HG02938 (cell line): ENCODE results near the gene HIVEP2.

Source experiments
- ATAC-seq: cut with Tn5 transposase; IDR thresholded peaks from one replicate; pipeline ENCODE4 v1.9.1; 2021; ENCODE audit warnings: mild to moderate bottlenecking, moderate library complexity; ENCODE audit not compliant: unreplicated experiment

Gene HIVEP2

DNA sequence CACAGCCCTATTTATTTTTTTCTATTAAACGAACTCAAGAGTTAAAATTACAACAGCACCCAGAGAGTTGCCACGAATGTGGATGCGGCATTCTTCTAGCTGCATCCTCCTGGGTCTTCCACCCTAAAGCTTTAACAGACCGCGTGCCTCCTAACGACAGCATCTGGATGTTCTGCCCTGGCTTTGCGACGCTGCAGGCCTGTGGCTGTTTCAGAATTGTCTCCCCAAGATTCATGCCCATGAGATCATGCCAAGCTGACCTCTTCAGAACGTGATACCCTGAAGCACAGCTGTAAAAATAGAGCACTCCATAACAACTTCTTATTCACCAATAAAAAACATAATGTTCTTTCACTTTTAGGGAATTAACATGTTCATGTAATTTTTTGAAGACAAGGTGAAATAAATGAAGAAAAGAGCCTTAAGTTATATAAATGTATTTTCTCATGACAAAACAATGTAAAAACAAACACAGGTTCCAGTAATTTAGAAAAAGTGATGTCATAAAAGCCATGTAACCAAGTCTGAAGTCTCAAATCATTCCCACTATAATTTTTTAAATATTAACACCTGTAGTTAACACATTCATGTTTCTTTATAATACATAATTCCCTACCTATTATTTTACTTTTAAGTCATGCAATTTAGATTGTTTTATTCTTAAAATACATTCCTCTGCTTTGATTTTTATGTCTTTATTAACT lies 26.5 kb downstream of the HIVEP2 start:
- ATAC-seq: no peak

DNA sequence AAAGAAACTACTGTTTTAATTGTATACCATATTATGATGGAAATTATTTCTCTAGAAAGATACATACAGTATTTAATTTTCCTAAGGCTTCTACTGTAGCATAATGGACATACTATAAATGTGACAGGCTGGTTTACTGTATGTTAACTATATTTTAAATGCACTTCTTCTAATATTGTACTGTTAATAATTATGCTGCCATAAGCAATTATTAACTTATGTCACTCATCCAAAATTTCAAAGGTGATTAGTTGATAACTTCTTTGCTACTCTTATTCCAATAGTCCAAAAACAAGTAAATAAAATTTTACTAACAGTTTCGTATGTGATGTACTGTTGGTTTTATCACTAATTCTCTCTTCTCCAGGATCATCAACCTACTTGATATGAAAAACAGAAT lies 28.1 kb downstream of the HIVEP2 start:
- ATAC-seq: no peak

DNA sequence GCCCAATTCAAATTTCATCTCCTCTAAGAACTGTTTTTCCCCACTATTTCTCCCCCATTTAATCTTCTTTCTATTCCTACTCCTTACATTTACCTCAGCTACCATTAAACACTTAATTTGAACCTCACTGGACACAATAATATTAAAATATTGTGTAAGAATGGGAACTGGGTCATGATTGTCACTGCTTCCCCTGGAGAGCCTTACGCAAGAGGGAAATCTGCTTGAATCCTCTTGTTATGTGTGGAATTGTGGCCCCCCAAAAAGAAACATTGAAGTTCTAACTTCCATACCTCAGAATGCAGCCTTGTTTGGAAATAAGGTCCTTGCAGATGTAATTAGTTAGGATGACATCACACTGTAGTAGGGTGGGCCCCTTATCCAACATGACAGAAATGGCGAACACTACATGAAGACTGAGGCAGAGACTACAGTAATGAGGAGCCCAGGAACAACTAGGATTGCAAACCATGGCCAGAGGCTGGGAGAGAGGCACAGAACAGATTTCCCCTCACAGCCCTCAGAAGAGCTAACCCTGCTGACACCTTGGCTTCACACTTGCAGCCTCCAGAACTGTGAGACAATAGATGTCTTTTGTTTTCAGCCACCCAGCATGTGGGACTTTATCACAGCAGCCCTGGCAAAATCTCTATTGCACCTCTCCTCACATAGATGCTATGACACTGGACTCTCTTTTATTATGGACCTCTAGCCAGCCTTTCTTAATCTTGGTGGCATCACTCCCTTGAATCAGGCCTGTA lies 29.9 kb downstream of the HIVEP2 start:
- ATAC-seq: no peak

GRCh38 chr6:142914369-142914768 lies 30.6 kb downstream of the HIVEP2 start:
- no peak for ATAC-seq

GRCh38 chr6:142913511-142914047 lies 31.4 kb downstream of the HIVEP2 start:
- ATAC-seq: peak; percentile 96

- ATAC-seq: peak; percentile 78
These were observed 31.9 kb downstream of the HIVEP2 start for GRCh38 chr6:142913036-142913510.

GRCh38 chr6:142912125-142912524 lies 32.9 kb downstream of the HIVEP2 start:
- no peak for ATAC-seq

DNA sequence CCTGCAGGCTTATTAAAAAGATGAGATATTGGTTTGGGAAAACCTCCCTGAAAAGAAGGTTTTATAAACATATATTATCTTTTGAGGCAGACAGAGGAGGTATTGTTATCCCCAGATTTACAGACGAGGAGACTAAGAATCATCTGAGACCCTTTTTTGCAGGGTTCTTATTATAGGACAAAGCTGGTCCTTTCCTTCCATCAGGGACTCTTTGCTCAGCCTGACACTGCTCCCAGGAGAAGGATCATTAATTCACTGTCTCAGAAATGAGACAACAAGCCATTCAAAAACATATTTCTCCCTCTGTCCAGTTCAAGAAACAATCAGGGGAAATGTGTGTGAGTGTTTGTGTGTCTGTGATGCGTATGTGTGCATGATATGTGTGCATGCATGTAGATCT lies 33.5 kb downstream of the HIVEP2 start:
- ATAC-seq: no peak

GRCh38 chr6:142909686-142910085 lies 35.3 kb downstream of the HIVEP2 start:
- ATAC-seq: no peak

DNA sequence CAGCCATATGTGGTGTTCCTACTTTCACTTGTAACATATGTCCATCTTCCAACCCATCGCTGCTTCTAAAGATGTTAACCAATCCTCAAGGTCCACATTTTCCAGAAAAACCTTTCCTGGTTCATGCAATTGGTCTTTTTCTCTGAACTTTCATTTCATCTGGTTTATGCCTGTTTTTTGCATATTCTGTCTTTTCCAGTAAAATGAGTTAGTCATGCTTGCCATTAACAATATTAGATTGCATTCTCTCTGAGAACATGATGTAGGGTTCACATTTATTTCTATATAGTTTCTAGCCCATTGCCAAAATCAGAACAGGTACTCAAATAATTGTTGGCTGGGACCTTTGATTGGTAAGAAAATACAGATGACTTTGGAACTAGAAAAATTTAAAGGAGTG lies 36.7 kb downstream of the HIVEP2 start:
- no peak for ATAC-seq

DNA sequence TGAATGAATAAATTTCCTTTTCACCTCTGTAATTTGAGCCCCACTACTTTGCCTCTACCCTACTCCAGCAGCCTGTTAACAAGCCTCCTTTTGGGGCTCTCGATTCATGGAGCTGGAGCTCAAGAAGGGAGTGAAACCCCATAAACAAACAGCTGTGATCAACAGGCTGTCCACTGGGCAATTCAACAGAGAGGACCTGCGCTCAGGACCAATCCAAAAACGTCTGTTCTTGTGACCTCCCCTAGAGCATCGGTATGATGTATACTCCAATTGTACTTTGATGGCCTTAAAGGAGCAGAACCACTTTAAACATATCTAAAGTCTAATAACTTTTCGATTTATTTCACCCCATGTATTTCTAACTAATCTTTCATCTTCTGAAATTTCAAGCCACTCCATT lies 37.4 kb downstream of the HIVEP2 start:
- peak; percentile 26 for ATAC-seq

DNA sequence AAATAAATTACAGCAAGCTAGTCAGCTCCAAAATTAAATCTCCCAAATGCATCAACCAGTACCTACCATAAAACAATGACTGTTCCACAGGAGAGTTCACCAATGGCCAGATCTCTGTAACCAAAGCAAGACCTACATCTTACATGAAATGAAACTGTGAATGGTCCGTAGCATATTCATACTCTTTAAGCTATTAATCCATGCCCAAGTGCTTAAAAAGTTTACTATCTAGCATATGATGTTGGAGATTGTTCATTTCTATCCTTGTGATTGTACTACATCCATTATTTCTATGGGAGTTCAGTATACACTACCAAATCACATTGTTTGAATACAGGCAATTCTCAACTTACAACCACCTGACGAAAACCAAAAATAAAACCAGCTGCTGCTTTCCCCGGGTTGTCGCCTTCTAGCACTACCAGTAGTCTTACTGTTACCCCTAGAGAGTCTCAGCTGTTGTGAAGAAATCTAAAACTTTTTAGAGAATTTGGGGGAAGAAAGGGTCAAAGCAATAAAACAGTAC lies 38.0 kb downstream of the HIVEP2 start:
- ATAC-seq: peak; percentile 74

DNA sequence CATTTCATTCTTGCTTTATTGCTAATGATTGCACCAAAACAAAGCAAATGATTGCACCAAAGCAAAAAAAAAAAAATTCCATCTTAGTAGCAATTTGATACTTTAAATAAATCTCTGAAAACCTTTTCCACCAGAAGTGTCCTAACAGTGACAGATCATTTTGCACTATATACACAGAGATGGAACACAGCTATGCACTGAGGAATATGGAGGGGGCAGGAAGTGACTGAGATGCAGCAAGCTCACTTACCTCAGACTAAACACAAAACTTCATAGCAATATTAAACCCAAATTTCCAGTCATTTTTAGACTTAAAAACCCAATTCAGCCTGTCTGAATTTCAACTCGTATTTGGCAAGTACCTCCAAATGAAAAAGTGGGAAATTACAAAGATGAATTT lies 41.2 kb downstream of the HIVEP2 start:
- ATAC-seq: no peak

GRCh38 chr6:142902636-142903053 lies 42.3 kb downstream of the HIVEP2 start:
- peak; percentile 73 for ATAC-seq

- no peak for ATAC-seq
These were observed 43.4 kb downstream of the HIVEP2 start for GRCh38 chr6:142901611-142902010.

DNA sequence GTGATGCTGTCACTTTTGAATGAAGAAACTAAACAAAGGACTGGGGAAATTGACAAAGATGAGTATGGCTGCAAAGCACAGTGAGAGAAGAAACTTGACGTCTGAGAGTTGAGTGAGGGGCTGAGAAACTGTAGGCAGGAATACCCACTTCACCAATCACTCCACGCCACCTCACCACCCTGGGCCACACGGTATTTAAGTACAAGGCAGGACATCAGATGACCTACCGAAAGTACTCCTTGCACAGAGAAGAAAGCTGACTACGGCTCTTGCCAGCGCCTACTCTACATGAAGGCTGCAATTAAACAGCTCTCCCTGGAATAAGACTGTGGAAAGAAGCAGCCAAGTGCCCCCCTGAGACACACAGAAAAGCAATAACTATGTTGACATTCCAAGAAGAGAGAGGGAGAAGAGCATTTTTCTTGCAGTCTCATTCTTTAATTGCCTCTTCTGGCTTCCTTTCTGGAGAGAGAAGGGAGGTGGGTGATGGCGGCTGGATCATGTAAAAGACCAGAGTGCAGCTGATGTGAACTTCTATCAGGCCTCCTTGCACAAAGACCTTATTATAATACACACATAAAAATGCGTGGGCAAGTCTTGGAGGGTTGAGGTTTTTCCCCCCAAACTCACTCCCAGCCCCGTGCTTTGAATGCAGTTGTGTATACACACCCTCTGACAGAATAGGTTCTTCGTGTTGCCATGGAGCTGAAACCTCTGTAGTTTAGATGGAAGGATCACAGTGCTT lies 44.6 kb downstream of the HIVEP2 start:
- no peak for ATAC-seq

- ATAC-seq: no peak
These were observed 45.8 kb downstream of the HIVEP2 start for GRCh38 chr6:142898927-142899895.

DNA sequence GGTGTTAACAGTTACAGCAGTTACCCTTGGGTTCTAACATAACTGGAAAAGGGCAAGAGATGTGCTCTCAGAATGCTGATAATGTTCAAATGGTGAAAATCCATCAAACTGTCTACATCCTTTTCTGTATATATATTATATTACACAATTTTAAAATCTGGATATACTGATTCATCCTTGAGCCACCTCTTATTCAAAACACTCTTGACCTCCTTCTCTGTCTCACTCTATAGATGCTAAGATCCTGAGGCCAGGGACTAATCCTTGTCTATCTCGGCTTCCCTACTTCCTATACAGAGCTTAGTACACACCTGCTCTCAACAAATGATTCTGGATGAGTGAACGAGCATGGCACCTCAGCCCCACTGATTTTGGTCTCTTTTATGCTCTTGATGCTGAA lies 47.3 kb downstream of the HIVEP2 start:
- ATAC-seq: no peak

DNA sequence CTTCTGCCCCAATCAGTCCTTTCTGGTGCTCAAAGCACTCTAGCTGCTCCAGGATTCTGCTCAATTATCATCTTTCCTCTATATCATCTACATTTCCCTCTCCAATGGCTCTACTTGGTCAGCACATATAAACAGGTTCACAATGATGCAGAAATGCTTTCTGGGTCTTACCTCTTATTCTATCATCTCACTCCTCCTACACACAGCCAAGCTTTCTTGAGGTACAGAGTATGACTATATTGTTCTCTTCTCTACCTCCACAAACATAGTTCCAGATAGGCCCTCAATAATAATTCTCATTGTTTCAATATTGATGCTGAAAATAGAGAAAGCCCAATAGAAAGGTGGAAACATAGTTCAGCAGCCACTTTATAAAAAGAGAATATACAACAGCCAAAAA lies 48.2 kb downstream of the HIVEP2 start:
- ATAC-seq: no peak

DNA sequence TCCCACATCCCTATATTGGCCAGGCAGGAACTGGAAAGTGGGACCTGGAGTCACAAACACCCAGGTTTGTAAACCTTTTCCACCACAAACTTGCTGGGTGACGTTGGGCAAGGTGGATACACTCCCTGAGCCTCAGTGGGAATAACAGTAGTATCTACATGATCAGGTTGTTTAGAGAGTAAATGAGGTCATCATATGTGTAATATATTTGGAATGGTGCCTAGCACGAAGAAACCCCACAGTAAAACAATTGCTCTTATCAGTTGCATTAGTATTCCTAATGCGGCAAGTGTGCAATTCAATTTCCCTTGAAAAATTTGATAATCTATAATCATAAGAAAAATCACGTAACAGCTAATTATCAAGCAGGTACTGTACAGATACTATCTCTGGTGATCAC lies 51.9 kb downstream of the HIVEP2 start:
- ATAC-seq: no peak
